ENCODE results near the gene PLP2. TPM values are rescaled to one million over a fixed set of nuclear protein-coding genes. Genes with fewer than 3 reads are reported as not detected.
"Not testable (repeated sequence)": the region's sequence is repeated elsewhere in the genome, so short reads cannot be mapped to it uniquely, and the experiment has no call there.

The PLP2 gene
- total RNA-seq, 1 donor from 2014 or later = 37.8 TPM

DNA sequence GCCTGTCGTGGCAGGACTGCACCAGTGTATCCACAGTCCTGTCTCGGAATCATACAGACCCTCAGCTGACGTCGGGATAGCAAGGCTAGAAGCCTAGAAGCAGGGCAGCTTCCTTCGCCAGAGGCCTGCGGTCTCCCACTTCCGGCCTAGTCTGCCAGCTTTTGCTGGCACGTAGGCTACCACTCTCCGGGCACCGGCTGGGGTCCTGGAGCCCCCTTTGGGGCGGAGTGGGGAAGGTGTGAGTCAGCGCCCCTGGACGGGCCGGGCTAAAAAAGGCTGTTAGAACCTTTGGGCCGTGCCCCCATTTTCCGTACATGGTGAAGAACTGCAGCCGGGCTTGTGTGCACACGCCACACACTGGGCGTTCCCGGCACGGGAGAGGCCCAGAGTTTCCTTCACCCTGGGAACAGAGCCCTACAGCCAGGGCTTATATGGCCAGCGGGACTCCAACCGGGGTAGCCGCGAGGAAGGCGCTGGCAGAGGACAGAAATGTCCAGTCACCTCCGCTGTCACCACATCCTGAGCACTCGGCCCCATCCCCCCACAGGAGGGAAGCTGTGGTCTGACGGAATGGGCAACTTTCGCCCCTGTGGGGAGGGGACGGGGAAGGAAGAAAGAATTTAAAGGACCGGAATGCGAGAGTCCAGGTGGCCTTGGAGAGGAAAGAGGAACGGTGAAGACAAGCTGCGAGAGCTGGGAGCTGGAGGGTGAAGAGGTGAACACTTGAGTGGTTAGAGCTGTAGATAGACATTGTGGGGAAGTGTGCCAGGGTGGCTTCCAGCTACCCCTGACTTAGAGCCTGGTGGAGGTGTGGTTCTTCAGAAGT, 4.6 kb upstream of the PLP2 start:
- H3K4me1 Mint-ChIP-seq = peaks cover 17% of the 10 kb centered on the region
- no peak for DNase-seq (ENCODE audit: low spot score in 2 of 2, unreplicated experiment in 2 of 2)
- no peaks in the 10 kb centered on the region for H3K9me3 Mint-ChIP-seq
- peak overlapping the region; percentile 89 for H3K27ac Mint-ChIP-seq
- H3K4me3 Mint-ChIP-seq = peak overlapping the region; percentile 60
- TF ChIP-seq, protein P1, sequence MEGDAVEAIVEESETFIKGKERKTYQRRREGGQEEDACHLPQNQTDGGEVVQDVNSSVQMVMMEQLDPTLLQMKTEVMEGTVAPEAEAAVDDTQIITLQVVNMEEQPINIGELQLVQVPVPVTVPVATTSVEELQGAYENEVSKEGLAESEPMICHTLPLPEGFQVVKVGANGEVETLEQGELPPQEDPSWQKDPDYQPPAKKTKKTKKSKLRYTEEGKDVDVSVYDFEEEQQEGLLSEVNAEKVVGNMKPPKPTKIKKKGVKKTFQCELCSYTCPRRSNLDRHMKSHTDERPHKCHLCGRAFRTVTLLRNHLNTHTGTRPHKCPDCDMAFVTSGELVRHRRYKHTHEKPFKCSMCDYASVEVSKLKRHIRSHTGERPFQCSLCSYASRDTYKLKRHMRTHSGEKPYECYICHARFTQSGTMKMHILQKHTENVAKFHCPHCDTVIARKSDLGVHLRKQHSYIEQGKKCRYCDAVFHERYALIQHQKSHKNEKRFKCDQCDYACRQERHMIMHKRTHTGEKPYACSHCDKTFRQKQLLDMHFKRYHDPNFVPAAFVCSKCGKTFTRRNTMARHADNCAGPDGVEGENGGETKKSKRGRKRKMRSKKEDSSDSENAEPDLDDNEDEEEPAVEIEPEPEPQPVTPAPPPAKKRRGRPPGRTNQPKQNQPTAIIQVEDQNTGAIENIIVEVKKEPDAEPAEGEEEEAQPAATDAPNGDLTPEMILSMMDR (IDR thresholded peaks at IDR 0.05; ENCODE audit: unreplicated experiment) = no peak
- H3K36me3 Mint-ChIP-seq = no peaks in the 10 kb centered on the region
- H3K27me3 Mint-ChIP-seq (ENCODE audit: low read depth) = peaks cover 8% of the 10 kb centered on the region

DNA sequence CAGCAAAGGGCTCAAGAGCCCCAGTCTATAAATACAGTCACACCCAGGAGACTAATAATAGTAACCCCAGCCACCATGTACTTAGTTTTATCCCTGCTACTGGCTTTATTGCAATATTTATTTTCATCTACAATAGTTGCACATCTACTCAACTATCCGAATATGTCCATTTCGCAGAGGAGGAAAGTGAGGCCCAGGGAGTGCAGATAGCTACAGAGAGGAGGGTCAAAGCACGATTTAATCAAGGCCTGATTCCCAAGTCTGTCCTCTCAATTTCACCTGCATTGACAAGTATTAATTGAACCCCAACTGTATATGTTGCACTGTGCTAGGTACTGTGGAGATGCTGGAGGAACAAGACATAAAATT, 4.0 kb upstream of the PLP2 start:
- DNase-seq (ENCODE audit: low spot score in 2 of 2, unreplicated experiment in 2 of 2) = no peak
- TF ChIP-seq, protein P1 (IDR thresholded peaks at IDR 0.05; ENCODE audit: unreplicated experiment) = no peak
- Mint-ChIP-seq H3K4me3 (peak overlapping the region; percentile 60), H3K9me3 (no peaks in the 10 kb centered on the region), H3K36me3 (no peaks in the 10 kb centered on the region), H3K27me3 (ENCODE audit: low read depth) (peaks cover 8% of the 10 kb centered on the region), H3K4me1 (peaks cover 19% of the 10 kb centered on the region), H3K27ac (no peak overlapping the region)

DNA sequence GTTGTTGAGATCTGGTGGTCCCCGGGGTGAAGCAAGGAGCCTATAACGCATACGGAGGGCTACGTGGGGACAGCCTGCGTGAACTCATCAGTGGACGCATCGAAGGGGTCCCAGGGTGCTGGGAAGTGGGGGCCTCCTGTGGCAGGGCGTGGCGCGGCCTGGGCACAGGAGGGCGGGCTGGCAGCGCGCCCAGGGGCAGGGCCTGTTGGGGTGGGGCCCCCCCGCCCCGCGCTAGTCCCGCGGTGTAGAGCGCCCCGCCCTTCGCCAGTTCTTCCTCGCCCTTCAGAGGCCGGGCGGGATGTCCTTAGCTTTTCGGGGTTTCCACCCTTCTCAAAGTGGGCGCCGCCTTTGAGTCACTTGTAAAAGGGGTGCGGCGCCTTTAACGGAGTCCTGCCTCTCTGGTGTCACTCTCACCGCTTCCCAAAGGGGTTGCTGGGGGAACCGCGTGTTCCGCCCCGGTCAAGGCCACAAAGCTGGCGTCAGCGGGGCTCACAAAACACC, 632 bp downstream of the PLP2 start:
- peak overlapping the region; percentile 73 for H3K4me3 Mint-ChIP-seq
- peak overlapping the region; percentile 53 for H3K27ac Mint-ChIP-seq
- peaks cover 10% of the 10 kb centered on the region for H3K9me3 Mint-ChIP-seq
- no peak for DNase-seq (ENCODE audit: low spot score in 2 of 2, unreplicated experiment in 2 of 2)
- TF ChIP-seq, protein P1 (IDR thresholded peaks at IDR 0.05; ENCODE audit: unreplicated experiment) = no peak
- peaks cover 12% of the 10 kb centered on the region for H3K4me1 Mint-ChIP-seq
- peaks cover 20% of the 10 kb centered on the region for H3K36me3 Mint-ChIP-seq
- H3K27me3 Mint-ChIP-seq (ENCODE audit: low read depth) = peaks cover 10% of the 10 kb centered on the region

DNA sequence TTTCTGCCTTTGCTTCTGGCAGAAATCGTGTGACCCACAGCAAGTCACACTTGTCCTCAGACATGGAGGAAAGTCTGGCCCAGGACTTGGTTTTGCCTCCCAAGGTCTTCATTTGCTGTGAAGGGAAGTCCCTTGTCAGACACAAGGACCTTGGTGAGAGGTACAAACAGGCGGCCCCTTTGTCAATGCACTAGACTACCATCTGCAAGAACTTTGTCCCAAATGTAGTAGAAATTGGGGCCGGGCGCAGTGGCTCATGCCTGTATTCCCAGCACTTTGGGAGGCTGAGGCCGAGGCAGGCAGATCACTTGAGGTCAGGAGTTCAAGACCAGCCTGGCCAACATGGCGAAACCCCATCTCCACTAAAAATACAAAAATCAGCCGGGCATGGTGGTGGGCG, 1.8 kb downstream of the PLP2 start:
- not testable (repeated sequence) for H3K4me3 Mint-ChIP-seq; H3K9me3 Mint-ChIP-seq; H3K27ac Mint-ChIP-seq; DNase-seq (ENCODE audit: low spot score in 2 of 2, unreplicated experiment in 2 of 2); H3K4me1 Mint-ChIP-seq
- peaks cover 10% of the 10 kb centered on the region for H3K27me3 Mint-ChIP-seq (ENCODE audit: low read depth)
- H3K36me3 Mint-ChIP-seq = peaks cover 20% of the 10 kb centered on the region

DNA sequence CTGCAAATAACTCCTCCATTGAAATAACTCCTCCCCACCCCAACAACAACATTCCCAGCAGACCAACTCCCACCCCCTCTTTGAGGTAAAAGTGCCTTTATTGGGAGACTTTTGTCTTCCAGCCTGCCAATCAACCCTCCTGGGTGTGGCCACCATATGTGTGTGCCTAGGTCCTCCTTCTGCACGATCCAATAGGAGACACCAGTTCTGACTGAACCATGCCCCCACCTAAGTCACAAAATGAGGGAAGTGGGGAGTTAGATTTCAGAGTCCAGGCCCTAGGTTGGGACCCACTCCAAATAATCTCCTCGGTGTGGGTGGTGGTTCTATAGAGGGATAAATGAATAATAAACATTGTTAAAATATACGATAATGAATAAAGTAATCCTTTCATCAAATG, 3.0 kb downstream of the PLP2 start:
- peaks cover 8% of the 10 kb centered on the region for H3K4me1 Mint-ChIP-seq
- no peak overlapping the region for H3K27ac Mint-ChIP-seq
- H3K27me3 Mint-ChIP-seq (ENCODE audit: low read depth) = peaks cover 10% of the 10 kb centered on the region
- H3K9me3 Mint-ChIP-seq = peaks cover 17% of the 10 kb centered on the region
- H3K4me3 Mint-ChIP-seq = no peak overlapping the region
- no peak for DNase-seq (ENCODE audit: low spot score in 2 of 2, unreplicated experiment in 2 of 2)
- TF ChIP-seq, protein P1 (IDR thresholded peaks at IDR 0.05; ENCODE audit: unreplicated experiment) = no peak
- peaks cover 28% of the 10 kb centered on the region for H3K36me3 Mint-ChIP-seq

DNA sequence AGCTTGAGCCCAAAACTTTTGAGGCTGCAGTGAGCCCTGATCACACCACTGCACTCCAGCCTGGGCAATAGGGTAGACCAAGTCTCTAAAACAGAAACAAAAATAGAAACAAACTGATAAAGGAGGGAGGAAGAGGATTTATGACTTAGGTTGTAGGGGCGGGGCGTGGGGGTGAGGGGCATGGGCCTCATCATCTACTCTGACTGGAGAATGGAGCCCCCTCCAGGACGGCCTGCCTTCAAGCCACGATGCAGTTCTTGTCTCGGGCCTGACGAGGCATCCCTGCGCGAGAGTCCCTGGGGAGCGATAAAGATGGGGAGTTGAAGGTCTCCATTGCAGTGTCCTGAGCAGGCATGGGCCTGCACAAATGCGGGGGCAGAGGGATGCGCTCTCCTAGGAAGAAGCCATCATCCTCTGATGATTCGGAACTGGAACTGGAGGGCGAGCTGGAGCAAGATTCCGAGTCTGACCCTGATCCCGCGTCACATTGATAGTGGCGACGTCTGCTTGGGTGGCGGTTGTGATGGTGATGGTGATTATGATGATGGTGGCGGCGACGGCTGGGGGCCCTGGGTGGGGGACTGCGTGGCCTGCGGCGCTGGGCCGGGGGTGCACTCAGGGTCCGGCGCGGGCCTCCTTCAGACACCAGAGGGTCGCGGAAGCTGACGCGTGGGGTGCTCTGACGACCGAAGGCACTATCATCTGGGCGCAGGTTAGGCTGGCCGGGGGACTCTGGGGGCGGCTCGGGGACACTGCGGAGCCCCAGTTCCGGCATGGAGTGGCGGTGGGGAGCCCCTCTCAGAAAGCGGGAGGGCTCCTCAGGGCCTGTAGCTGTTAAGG, 4.0 kb downstream of the PLP2 start:
- TF ChIP-seq, protein P1 (IDR thresholded peaks at IDR 0.05; ENCODE audit: unreplicated experiment) = no peak
- peaks cover 33% of the 10 kb centered on the region for H3K36me3 Mint-ChIP-seq
- no peak overlapping the region for H3K4me3 Mint-ChIP-seq
- peaks cover 8% of the 10 kb centered on the region for H3K4me1 Mint-ChIP-seq
- H3K9me3 Mint-ChIP-seq = peaks cover 22% of the 10 kb centered on the region
- no peak for DNase-seq (ENCODE audit: low spot score in 2 of 2, unreplicated experiment in 2 of 2)
- H3K27me3 Mint-ChIP-seq (ENCODE audit: low read depth) = peaks cover 10% of the 10 kb centered on the region
- H3K27ac Mint-ChIP-seq = no peak overlapping the region

Measured in mesothelial cell of epicardium (in vitro differentiated cells).